GM10248 (cell line): ENCODE results near the gene PTHLH.

Source experiments
- CTCF ChIA-PET: fragments of 300-600 bp; sonication (Branson Sonifier 250); formaldehyde crosslinking; extraction: SDS; loops from one replicate; lab custom pipeline; 2021; ENCODE audit warnings: antibody characterized with exemption; lab: Yijun Ruan, JAX
- POLR2A ChIA-PET: fragments of 350-650 bp; sonication (Branson Sonifier 250); formaldehyde crosslinking; extraction: SDS; loops from one replicate; lab custom pipeline; 2020; ENCODE audit warnings: antibody characterized with exemption; lab: Yijun Ruan, JAX
- DNase-seq: peaks from one replicate; pipeline ENCODE4 v3.0.0; 2012; ENCODE audit errors: extremely low spot score
- TF ChIP-seq, protein P1 (sequence below): IDR thresholded peaks from 2 replicates; pipeline ENCODE4 v1.5.1; 2012; ENCODE audit warnings: mild to moderate bottlenecking, low read depth; ENCODE audit errors: extremely low read depth, missing control alignments, control extremely low read depth

PTHLH gene

GRCh38 chr12:27981874-27982273 is 9.3 kb upstream of the PTHLH start:
- TF ChIP-seq, protein P1, sequence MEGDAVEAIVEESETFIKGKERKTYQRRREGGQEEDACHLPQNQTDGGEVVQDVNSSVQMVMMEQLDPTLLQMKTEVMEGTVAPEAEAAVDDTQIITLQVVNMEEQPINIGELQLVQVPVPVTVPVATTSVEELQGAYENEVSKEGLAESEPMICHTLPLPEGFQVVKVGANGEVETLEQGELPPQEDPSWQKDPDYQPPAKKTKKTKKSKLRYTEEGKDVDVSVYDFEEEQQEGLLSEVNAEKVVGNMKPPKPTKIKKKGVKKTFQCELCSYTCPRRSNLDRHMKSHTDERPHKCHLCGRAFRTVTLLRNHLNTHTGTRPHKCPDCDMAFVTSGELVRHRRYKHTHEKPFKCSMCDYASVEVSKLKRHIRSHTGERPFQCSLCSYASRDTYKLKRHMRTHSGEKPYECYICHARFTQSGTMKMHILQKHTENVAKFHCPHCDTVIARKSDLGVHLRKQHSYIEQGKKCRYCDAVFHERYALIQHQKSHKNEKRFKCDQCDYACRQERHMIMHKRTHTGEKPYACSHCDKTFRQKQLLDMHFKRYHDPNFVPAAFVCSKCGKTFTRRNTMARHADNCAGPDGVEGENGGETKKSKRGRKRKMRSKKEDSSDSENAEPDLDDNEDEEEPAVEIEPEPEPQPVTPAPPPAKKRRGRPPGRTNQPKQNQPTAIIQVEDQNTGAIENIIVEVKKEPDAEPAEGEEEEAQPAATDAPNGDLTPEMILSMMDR = no peak
- DNase-seq = no peak
- ChIA-PET CTCF (no interaction called here), POLR2A (no interaction called here)

DNA sequence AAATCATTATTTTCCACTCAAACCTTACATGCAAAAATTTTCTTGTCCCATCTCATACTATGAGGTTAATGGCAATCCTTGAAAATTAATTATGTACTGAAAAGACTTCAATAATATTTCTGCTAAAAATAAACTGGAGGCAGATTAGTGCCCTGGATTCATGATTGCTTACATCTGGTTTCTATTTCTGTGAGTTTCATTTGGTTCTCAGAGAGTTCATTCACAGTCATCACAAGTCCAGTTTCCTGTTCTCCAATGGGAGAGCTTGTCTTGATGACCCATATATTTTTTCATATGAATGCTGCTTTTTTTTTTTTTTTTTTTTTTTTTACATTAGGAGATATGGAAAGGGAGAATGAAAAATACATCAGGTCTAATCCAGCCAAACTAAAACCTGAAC is 6.6 kb upstream of the PTHLH start:
- CTCF ChIA-PET = interaction anchor here (1.2 kb wide), 1 partner anchor 9 kb away, joined by 3 read pairs; no protein-coding TSS in a partner anchor
- POLR2A ChIA-PET = no interaction called here
- TF ChIP-seq, protein P1 = no peak
- DNase-seq = no peak

DNA sequence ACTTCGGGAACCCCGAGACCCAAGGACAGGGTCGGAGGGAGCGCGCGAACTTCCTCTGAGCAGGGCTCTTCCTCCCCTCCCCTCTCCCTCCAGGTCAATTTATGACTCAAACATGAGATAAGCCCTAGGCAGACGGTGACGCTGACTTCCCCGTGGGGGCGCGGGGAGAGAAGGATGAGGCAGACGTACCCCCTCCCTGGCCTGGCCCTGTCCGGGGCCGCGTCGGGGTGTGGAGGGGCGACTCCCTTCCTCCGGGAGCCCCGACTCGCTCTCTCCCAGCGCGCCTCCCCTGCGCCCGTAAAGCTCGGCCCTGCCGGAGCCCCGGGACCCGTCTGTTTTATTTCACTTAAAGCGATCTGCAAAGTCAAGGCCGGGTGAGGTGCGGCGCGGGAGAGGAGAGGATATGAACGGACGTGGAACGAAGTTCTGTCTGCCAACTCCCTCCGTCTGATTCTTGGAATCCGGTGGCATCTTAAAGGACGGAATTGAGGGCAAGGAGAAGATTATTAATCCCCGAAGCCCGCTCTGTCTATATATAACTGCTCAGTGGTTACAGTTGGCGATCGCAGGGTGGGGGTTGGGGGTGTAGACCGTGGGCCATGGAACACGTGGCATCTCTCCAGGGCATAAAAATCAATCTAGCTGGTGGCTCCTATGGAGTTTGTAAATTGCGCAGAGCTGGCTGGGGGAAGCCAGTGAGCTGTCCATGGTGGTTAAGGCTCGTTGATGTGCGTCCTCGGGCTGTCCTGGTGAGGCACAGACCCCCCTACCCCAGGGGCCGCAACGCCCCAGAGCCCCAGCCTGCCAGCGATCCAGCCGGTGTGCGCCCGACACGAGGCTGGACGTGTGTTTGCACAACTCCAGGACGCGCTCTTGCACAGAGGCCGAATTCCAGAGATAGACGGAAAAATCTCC is 2.9 kb upstream of the PTHLH start:
- TF ChIP-seq, protein P1 = no peak
- ChIA-PET CTCF (no interaction called here), POLR2A (no interaction called here)
- DNase-seq = no peak

DNA sequence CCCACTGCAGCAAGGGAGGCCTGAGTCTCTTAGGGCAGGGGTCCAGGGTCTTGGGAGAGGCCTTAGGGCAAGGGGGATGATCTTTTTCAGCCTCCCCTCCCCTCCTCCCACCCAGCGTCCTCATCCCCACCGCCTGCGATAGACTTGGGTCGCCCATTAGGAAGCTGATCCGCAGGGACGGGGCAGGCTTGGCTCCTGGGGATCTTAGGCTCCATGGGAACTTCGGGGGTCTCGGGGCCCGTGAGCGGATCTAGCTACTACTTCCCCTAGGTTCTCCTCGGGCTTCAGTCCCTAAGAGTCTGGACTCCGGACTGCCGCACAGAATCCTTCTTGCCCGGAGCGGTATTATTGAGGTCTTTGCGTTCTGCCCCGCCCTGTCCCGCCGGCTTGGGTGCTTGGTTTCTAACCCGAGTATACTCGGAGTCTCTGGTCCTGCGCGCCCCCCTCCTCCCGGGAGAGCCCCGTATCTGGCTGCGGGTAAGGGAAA is 2.2 kb upstream of the PTHLH start:
- TF ChIP-seq, protein P1 = no peak
- POLR2A ChIA-PET = no interaction called here
- DNase-seq = no peak
- CTCF ChIA-PET = no interaction called here

GRCh38 chr12:27973487-27973890 is 956 bp upstream of the PTHLH start:
- ChIA-PET POLR2A (no interaction called here), CTCF (interaction anchor here (1.4 kb wide), 1 partner anchor 23 kb away, joined by 3 read pairs; no protein-coding TSS in a partner anchor)
- TF ChIP-seq, protein P1 = no peak

GRCh38 chr12:27971606-27972005 is 927 bp downstream of the PTHLH start:
- TF ChIP-seq, protein P1 = no peak
- ChIA-PET CTCF (no interaction called here), POLR2A (no interaction called here)
- no peak for DNase-seq

More at GRCh38 chr12:27973487-27973890, 956 bp upstream of the PTHLH start:
- no peak for DNase-seq
